GM18526 (cell line): ENCODE results near the gene CD200R1L.

ENCODE experiments used
- POLR2A ChIP-seq: IDR thresholded peaks from 3 replicates; pipeline ENCODE4 v1.6.1; 2011; ENCODE audit not compliant: insufficient read length; ENCODE audit errors: extremely low read depth

Gene CD200R1L

DNA sequence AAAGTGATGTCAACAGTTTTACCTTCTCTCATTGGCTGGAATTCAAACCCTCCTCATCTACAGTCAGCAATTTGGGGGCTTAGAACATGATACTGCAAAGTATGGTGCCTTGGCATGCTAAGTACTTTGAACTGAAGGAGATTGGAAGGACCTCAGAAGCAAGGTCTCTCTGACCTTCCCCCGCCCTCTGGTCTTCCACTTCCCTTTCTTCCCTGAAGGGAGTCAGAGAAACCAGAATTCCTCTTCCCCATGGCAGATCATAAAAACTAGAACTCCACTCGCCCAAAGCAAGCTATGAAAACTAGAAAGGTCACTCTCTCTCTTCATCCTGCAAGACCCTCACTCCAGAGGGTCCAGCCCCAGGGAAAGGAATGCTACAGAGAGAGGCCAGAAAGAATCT, 64.2 kb downstream of the CD200R1L start:
- no peak for TF ChIP-seq POLR2A

- TF ChIP-seq POLR2A = no peak
These were observed 65.1 kb downstream of the CD200R1L start for GRCh38 chr3:112781599-112781998.

- no peak for TF ChIP-seq POLR2A
These were observed 66.8 kb downstream of the CD200R1L start for GRCh38 chr3:112779558-112780480.

DNA sequence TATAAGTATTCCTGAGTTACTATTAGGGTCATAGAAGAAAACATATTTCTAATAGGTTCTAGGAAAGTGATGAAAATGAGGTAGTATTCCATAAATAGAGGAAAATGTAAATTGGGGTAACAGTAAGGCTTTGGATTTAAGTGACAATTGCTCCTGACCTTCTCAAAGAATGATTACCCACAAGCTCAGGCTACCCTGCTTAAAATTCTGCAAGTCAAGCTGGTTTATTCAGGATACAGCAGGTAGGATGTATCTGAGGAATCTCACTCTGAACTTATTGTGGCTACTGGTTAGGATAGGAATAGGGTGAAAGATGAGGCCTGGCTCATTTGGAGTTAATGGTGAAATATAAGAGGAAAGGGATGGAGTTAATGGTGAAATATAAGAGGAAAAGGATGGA, 67.7 kb downstream of the CD200R1L start:
- no peak for TF ChIP-seq POLR2A

GRCh38 chr3:112778353-112778948, 68.2 kb downstream of the CD200R1L start:
- TF ChIP-seq POLR2A = no peak

DNA sequence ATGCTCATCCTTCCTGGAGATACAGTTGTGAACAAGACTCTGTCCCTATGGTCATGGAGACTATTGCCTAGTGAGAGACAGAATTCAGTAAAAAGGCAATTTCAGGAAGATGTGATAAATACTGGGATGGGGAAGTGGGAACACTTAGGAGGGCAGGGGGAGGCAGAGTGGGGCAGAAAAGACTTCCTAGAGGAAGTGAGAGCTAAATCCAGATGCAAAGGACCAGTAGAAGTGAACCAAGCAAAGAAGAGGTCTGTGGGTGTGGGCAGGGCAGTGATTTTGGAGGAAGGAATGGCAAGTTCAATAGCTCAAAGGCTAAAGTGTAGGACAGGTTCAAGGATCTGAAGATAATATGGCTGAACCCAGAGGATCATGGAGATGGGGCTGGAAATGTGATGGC, 68.9 kb downstream of the CD200R1L start:
- TF ChIP-seq POLR2A = no peak

DNA sequence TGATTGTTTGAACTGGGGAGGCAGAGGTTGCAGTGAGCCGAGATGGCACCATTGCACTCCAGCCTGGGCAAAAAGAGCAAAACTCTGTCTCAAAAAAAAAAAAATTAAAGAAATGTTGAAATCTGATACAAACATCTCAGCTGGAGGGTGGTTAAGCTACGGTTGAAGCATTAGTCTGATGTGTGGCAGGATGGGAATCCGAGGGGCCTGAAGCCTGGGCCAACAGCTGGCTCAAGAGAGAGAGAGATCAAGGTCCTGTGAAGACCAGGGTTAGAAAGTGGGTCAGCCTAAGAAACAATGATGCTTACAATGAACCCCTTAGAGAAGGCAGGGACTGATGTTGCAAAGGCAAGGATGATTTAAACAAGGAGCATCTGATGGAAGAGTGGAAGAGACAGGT, 69.8 kb downstream of the CD200R1L start:
- no peak for TF ChIP-seq POLR2A

DNA sequence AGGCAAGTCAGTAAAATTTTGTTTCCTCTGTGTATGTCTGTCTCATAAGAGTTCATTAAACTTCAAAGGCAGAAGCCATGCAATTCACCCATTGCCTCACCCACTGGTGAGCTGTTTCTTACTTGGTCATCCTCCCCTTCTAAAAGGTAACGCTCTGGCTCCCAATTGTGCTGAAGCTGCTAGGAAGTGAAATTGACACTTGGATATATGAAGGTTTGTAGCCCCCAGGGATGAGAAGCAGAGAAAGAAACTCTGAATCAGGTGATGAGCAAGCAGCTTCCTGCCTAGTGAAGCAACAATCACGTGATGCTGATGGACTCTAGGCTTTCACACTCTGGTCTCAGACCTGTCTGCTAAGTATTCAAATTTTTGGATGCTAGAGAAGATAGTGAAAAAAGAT, 70.7 kb downstream of the CD200R1L start:
- TF ChIP-seq POLR2A = no peak

- TF ChIP-seq POLR2A = no peak
These were observed 71.5 kb downstream of the CD200R1L start for GRCh38 chr3:112775011-112775742.

GRCh38 chr3:112774293-112774926, 72.3 kb downstream of the CD200R1L start:
- no peak for TF ChIP-seq POLR2A

DNA sequence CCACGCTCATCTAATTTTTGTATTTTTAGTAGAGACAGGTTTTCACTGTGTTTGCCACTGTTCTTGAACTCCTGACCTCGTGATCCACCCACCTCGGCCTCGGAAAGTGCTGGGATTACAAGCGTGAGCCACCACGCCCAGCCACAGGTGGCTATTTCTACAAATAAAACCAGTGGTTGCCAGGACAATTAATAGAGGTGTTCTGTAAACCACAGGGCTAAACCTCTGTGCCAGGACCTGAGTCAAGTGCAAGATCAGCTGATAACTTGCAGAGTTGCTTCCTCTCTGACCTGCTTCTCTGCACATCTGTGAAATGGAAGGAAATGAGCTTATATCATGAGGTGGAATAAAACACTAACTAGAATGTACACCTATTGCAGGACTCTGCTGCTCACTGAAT, 72.8 kb downstream of the CD200R1L start:
- no peak for TF ChIP-seq POLR2A

- no peak for TF ChIP-seq POLR2A
These were observed 75.7 kb downstream of the CD200R1L start for GRCh38 chr3:112770951-112771350.

DNA sequence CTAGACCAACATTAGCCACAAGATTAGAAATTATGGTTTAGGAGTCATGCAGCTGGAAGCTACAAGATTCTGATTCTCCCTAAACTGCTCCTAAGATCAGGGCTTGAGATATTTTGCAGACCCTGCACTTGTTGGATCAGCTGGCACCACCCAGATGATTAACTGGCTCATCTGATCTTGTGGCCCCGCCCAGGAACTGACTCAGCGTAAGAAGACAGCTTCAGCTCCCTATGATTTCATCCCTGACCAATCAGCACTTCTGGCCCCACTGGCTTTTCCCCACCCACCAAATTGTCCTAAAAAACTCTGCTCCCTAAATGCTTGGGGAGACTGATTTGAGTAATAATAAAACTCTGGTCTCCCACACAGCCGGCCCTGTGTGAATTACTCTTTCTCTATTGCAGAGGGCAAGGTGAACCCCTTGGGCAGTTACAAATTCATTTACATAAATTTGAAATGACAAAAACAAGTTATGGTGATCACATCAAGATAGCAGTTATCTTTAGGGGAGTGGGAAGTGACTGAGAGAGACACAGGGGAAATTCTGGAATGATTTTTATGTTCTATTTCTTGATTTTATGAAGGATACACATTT, 76.5 kb downstream of the CD200R1L start:
- TF ChIP-seq POLR2A = no peak

- TF ChIP-seq POLR2A = no peak
These were observed 77.2 kb downstream of the CD200R1L start for GRCh38 chr3:112769286-112769978.

DNA sequence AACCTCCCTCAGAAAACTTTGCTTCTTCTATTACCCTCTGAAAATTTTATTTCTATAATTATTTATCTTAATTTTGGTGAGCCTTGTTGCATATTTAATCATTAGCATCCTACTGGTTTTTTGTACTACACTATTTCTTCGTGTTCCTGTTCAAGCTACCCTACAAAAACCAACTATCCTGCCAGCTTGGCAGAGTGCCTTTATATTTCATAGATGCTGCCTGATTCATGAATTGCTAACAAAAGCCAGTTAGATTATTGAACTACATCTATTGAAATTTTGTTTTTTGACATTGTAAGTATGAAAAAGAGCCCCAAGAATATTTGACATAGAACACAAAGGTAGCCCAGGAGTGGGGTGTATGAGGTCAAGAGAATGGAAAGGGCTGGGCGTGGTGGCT, 78.9 kb downstream of the CD200R1L start:
- no peak for TF ChIP-seq POLR2A

- no peak for TF ChIP-seq POLR2A
These were observed 79.5 kb downstream of the CD200R1L start for GRCh38 chr3:112767177-112767576.
